GM12878 (cell line): ENCODE measurements around the gene FOXP1. TPM values are rescaled to one million over a fixed set of nuclear protein-coding genes. Genes with fewer than 3 reads are reported as not detected.

Source experiments
- ATAC-seq: fragments of 200-7000 bp; cut with Tn5 transposase; 3 replicates; pipeline ENCODE4 v1.9.1; 2020; ENCODE audit warnings: mild to moderate bottlenecking, moderate library complexity
- BruUV-seq: library from RNA; stranded (reverse); fragments of 400-500 nt; replicated peaks from 2 replicates; lab custom pipeline; 2021; lab: Mats Ljungman, UMichigan
- CTCF ChIA-PET: fragments of 300-600 bp; sonication (Branson Sonifier 250); formaldehyde crosslinking; extraction: SDS; loops from one replicate; lab custom pipeline; 2021; ENCODE audit warnings: inconsistent platforms; lab: Yijun Ruan, JAX
- POLR2A ChIA-PET: fragments of 350-600 bp; formaldehyde crosslinking; extraction: SDS; loops from one replicate; lab custom pipeline; 2021; ENCODE audit warnings: inconsistent platforms; lab: Charles Lee
- RAD21 ChIA-PET: fragments of 300-600 bp; sonication (Branson Sonifier 250); formaldehyde crosslinking; loops from one replicate; lab custom pipeline; 2023; ENCODE audit warnings: antibody characterized with exemption; ENCODE audit not compliant: unreplicated experiment; lab: Charles Lee
- SMC1A ChIA-PET: fragments of 300-600 bp; sonication (Branson Sonifier 250); formaldehyde crosslinking; loops from one replicate; lab custom pipeline; 2023; ENCODE audit not compliant: unreplicated experiment, uncharacterized antibody; lab: Charles Lee
- DNase-seq: peaks from one replicate; pipeline ENCODE4 v3.0.0-alpha.2; 2011; ENCODE audit warnings: low read depth, low spot score
- FAIRE-seq: peaks from 3 replicates; lab custom pipeline; 2011; peaks lifted over from hg19 to GRCh38; lab: Jason Lieb, UNC
- H2AFZ ChIP-seq: 2 replicates; pipeline ENCODE4 v1.6.0; 2011; ENCODE audit warnings: low read depth, low read length, control low read depth; ENCODE audit not compliant: control insufficient read depth
- H3K27ac ChIP-seq: 2 replicates; pipeline ENCODE4 v1.5.1; 2011; ENCODE audit warnings: control low read depth; ENCODE audit not compliant: control insufficient read depth, insufficient read depth
- H3K27me3 ChIP-seq, 2 experiments: replicated peaks in 1 of 2; 2 replicates each; pipeline versions ENCODE4 v1.6.0 to v1.6.1; 2011; ENCODE audit warnings: low read length in 1 of 2; ENCODE audit not compliant: control insufficient read depth in 2 of 2, insufficient read depth in 2 of 2
- H3K36me3 ChIP-seq, 2 experiments: 2 replicates each; pipeline ENCODE4 v1.5.1; 2011; ENCODE audit warnings: low read length in 1 of 2; ENCODE audit not compliant: control insufficient read depth in 2 of 2, insufficient read depth in 2 of 2
- H3K4me1 ChIP-seq: 2 replicates; pipeline ENCODE4 v1.6.1; 2011; ENCODE audit warnings: mild to moderate bottlenecking, low read length, moderate library complexity, mixed read lengths; ENCODE audit not compliant: control insufficient read depth, insufficient read depth
- H3K4me2 ChIP-seq: 2 replicates; pipeline ENCODE4 v1.6.0; 2011; ENCODE audit warnings: control low read depth; ENCODE audit not compliant: control insufficient read depth, insufficient read depth
- H3K4me3 ChIP-seq: fragments of 200-600 bp; sonication (generic); 2 replicates; pipeline ENCODE4 v1.5.1; 2016
- H3K79me2 ChIP-seq: 2 replicates; pipeline ENCODE4 v1.6.0; 2011; ENCODE audit warnings: low read length; ENCODE audit not compliant: control insufficient read depth, insufficient read depth
- H3K9ac ChIP-seq: 2 replicates; pipeline ENCODE4 v1.8.0; 2011; ENCODE audit warnings: low read length, control low read depth, mixed read lengths; ENCODE audit not compliant: control insufficient read depth, insufficient read depth
- H3K9me3 ChIP-seq: replicated peaks from 3 replicates; pipeline ENCODE4 v1.5.1; 2011; ENCODE audit warnings: mild to moderate bottlenecking, low read length; ENCODE audit not compliant: control insufficient read depth, insufficient read depth
- H4K20me1 ChIP-seq: 2 replicates; pipeline ENCODE4 v1.6.0; 2011; ENCODE audit not compliant: control insufficient read depth, insufficient read depth
- DPF2 ChIP-seq: fragments of 450-650 bp; IDR thresholded peaks from 2 replicates; pipeline ENCODE4 v1.6.1; 2017; ENCODE audit warnings: mild to moderate bottlenecking
- GATAD2B ChIP-seq: fragments of 450-650 bp; conservative IDR thresholded peaks from 2 replicates; pipeline ENCODE4 v1.6.1; 2017; ENCODE audit warnings: low read depth, mild to moderate bottlenecking, moderate library complexity
- NRF1 ChIP-seq: conservative IDR thresholded peaks from 2 replicates; pipeline ENCODE4 v1.6.1; 2011; ENCODE audit warnings: mild to moderate bottlenecking, low read depth, low read length, improper control_type of control experiment
- SMARCA5 ChIP-seq: fragments of 450-650 bp; IDR thresholded peaks from 2 replicates; pipeline ENCODE4 v1.6.1; 2017; ENCODE audit warnings: mild to moderate bottlenecking
- TBL1XR1 ChIP-seq: IDR thresholded peaks from 2 replicates; pipeline ENCODE4 v1.6.1; 2012; ENCODE audit warnings: low read depth, low read length, improper control_type of control experiment
- TCF7 ChIP-seq: IDR thresholded peaks from 2 replicates; pipeline ENCODE4 v1.6.1; 2014; ENCODE audit warnings: antibody characterized with exemption, borderline replicate concordance
- YBX1 ChIP-seq: fragments of 450-650 bp; IDR thresholded peaks from 2 replicates; pipeline ENCODE4 v1.6.1; 2016; ENCODE audit warnings: antibody characterized with exemption
- WGBS: methylation state at CpG from one replicate; pipeline ENCODE4 v1.1.6; 2016; ENCODE audit warnings: low lambda C conversion rate; ENCODE audit not compliant: insufficient replicate concordance, insufficient coverage; ENCODE audit errors: missing lambda C conversion rate; 5-methylcytosine and 5-hydroxymethylcytosine counted together
- in situ Hi-C: fragments of 300-500 bp; cut with MboI; formaldehyde crosslinking; loops from 9 replicates; pipeline ENCODE4 v1.14.3; 2018; ENCODE audit warnings: mixed read lengths
- intact Hi-C: fragments of 100-400 bp; cut with micrococcal nuclease; formaldehyde crosslinking; loops from one replicate; pipeline ENCODE4 v1.14.2; 2022; ENCODE audit not compliant: unreplicated experiment
- polyA plus RNA-seq, 11 experiments: library from polyadenylated mRNA; depleted of rRNA in 4 of 11; unstranded in 6 of 11; stranded (reverse) in 5 of 11; fragments of >200 nt; fragmentation: Nextera tagmentation in 4 of 11; fragmentation: Illumina TruSeq in 1 of 11; extraction: Ambion mirVana in 4 of 11; extraction: Trizol in 1 of 11; gene quantifications; 1 replicate in 1 of 11; 2 replicates in 10 of 11; pipeline versions ENCODE4 v1.2.1 to v1.2.3, GENCODE V29; 2011 to 2016; ENCODE audit warnings: inconsistent platforms in 2 of 11, missing spikeins in 2 of 11, low read depth in 1 of 11
- total RNA-seq, 4 experiments: library from RNA; depleted of rRNA in 3 of 4; stranded (reverse); fragments of >200 nt in 3 of 4; fragmentation: Illumina TruSeq in 1 of 4; extraction: Trizol in 1 of 4; gene quantifications; 2 replicates each; pipeline versions ENCODE4 v1.2.1 to v1.2.3, GENCODE V29; 2013 to 2021
- TF ChIP-seq, protein P1 (sequence below): IDR thresholded peaks from 2 replicates; pipeline ENCODE4 v1.6.1; 2012; ENCODE audit warnings: low read length, inconsistent platforms
- TF ChIP-seq, protein P2 (sequence below): fragments of 450-650 bp; IDR thresholded peaks from 2 replicates; pipeline ENCODE4 v1.6.1; 2017; ENCODE audit warnings: mild to moderate bottlenecking, moderate library complexity
- TF ChIP-seq, protein P3 (sequence below): IDR thresholded peaks from 2 replicates; pipeline ENCODE4 v1.6.1; 2012; ENCODE audit warnings: low read depth, low read length, improper control_type of control experiment
- TF ChIP-seq, protein P4 (sequence below): IDR thresholded peaks from 2 replicates; pipeline ENCODE4 v1.6.1; 2011; ENCODE audit warnings: low read depth, low read length, improper control_type of control experiment, borderline replicate concordance

FOXP1 gene
- total and polyA plus RNA-seq, 10 of the 15 experiments (the other 5 are each of a cell fraction or from before 2014, with no cell fraction given), result 0.05 to 1.6 (median 0.20) TPM; not detected in 1

DNA sequence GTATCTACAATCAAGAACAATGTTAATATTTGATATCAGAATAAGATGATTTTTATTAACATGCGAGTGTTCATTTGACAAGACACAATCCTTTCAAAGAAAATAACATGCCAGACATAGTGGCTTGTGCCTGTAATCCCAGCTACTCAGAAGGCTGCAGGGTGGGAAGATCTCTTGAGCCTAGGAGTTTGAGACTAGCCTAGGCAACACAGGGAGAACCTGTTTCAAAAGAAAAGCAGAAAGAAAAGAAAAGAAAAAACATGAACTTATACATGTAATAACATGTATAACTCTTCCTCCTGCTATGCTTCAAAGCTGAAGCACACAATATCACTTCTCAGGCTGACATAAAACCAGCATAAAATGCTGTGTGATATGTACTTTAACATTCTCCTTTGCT lies 253.7 kb downstream of the FOXP1 start:
- no peak overlapping the region for H3K4me2 ChIP-seq
- RAD21 ChIA-PET, result no interaction called here
- intact Hi-C loops (no loop called here), in situ Hi-C loops (no loop called here)
- no peak overlapping the region for H3K27ac ChIP-seq
- H3K9me3 ChIP-seq, result no peaks in the 10 kb centered on the region; the same call in 2 of the 3 replicates
- no peaks in the 10 kb centered on the region for H3K27me3 ChIP-seq
- no peaks in the 10 kb centered on the region for H4K20me1 ChIP-seq
- no peak overlapping the region for H2AFZ ChIP-seq
- no peak for TF ChIP-seq DPF2
- TF ChIP-seq TCF7, result no peak
- no peak for TF ChIP-seq SMARCA5
- WGBS, result 0% methylated on average over 1 of the region's 1 CpG
- POLR2A ChIA-PET, result no interaction called here
- H3K4me1 ChIP-seq, result no peaks in the 10 kb centered on the region
- H3K79me2 ChIP-seq, result no peaks in the 10 kb centered on the region
- CTCF ChIA-PET, result no interaction called here
- BruUV-seq, result no TSS peak
- SMC1A ChIA-PET, result no interaction called here
- H3K9ac ChIP-seq, result no peak overlapping the region
- no peaks in the 10 kb centered on the region for H3K36me3 ChIP-seq
- FAIRE-seq (no peak), ATAC-seq (no peak), DNase-seq (no peak)
- H3K4me3 ChIP-seq, result no peak overlapping the region

DNA sequence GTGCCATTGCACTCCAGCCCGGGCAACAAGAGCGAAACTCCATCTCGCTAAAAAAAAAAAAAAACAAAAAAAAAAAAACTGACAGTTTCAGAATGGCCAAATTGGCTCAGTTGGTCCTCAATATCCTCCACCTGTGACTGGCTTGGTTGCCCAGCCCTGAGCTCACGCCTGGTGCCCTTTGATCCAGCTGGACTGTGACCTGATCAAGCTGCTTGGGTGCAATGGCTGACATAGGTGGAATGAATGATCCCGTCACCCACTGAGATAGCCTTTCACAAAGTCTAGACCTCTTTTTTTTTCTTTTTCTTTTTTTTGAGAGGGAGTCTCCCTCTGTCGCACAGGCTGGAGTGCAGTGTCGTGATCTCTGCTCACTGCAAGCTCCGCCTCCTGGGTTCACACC lies 254.6 kb downstream of the FOXP1 start:
- Histone ChIP-seq H3K9ac (no peak overlapping the region), H3K79me2 (no peaks in the 10 kb centered on the region), H3K36me3 (no peaks in the 10 kb centered on the region), H2AFZ (no peak overlapping the region), H3K4me2 (no peak overlapping the region), H3K9me3 (no peaks in the 10 kb centered on the region; the same call in 2 of the 3 replicates), H3K27ac (no peak overlapping the region), H4K20me1 (no peaks in the 10 kb centered on the region), H3K4me3 (no peak overlapping the region), H3K4me1 (no peaks in the 10 kb centered on the region), H3K27me3 (no peaks in the 10 kb centered on the region)
- CTCF ChIA-PET, result no interaction called here
- in situ Hi-C loops (no loop called here), intact Hi-C loops (no loop called here)
- no peak for FAIRE-seq
- POLR2A ChIA-PET, result no interaction called here
- ATAC-seq, result no peak
- DNase-seq, result no peak
- WGBS, result 72% methylated on average over 7 of the region's 8 CpGs
- RAD21 ChIA-PET, result interaction anchor here (0.7 kb wide), 1 partner anchor 1089 kb away, joined by 3 read pairs; no protein-coding TSS in a partner anchor
- BruUV-seq, result no TSS peak
- SMC1A ChIA-PET, result interaction anchor here (1.1 kb wide), 1 partner anchor 17 kb away, joined by 6 read pairs; no protein-coding TSS in a partner anchor
- TF ChIP-seq, protein P1, sequence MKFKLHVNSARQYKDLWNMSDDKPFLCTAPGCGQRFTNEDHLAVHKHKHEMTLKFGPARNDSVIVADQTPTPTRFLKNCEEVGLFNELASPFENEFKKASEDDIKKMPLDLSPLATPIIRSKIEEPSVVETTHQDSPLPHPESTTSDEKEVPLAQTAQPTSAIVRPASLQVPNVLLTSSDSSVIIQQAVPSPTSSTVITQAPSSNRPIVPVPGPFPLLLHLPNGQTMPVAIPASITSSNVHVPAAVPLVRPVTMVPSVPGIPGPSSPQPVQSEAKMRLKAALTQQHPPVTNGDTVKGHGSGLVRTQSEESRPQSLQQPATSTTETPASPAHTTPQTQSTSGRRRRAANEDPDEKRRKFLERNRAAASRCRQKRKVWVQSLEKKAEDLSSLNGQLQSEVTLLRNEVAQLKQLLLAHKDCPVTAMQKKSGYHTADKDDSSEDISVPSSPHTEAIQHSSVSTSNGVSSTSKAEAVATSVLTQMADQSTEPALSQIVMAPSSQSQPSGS, result no peak
- TF ChIP-seq NRF1 (no peak), TBL1XR1 (no peak), GATAD2B (no peak), YBX1 (no peak)
- TF ChIP-seq, protein P2, sequence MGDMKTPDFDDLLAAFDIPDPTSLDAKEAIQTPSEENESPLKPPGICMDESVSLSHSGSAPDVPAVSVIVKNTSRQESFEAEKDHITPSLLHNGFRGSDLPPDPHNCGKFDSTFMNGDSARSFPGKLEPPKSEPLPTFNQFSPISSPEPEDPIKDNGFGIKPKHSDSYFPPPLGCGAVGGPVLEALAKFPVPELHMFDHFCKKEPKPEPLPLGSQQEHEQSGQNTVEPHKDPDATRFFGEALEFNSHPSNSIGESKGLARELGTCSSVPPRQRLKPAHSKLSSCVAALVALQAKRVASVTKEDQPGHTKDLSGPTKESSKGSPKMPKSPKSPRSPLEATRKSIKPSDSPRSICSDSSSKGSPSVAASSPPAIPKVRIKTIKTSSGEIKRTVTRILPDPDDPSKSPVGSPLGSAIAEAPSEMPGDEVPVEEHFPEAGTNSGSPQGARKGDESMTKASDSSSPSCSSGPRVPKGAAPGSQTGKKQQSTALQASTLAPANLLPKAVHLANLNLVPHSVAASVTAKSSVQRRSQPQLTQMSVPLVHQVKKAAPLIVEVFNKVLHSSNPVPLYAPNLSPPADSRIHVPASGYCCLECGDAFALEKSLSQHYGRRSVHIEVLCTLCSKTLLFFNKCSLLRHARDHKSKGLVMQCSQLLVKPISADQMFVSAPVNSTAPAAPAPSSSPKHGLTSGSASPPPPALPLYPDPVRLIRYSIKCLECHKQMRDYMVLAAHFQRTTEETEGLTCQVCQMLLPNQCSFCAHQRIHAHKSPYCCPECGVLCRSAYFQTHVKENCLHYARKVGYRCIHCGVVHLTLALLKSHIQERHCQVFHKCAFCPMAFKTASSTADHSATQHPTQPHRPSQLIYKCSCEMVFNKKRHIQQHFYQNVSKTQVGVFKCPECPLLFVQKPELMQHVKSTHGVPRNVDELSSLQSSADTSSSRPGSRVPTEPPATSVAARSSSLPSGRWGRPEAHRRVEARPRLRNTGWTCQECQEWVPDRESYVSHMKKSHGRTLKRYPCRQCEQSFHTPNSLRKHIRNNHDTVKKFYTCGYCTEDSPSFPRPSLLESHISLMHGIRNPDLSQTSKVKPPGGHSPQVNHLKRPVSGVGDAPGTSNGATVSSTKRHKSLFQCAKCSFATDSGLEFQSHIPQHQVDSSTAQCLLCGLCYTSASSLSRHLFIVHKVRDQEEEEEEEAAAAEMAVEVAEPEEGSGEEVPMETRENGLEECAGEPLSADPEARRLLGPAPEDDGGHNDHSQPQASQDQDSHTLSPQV, result no peak
- TF ChIP-seq, protein P3, sequence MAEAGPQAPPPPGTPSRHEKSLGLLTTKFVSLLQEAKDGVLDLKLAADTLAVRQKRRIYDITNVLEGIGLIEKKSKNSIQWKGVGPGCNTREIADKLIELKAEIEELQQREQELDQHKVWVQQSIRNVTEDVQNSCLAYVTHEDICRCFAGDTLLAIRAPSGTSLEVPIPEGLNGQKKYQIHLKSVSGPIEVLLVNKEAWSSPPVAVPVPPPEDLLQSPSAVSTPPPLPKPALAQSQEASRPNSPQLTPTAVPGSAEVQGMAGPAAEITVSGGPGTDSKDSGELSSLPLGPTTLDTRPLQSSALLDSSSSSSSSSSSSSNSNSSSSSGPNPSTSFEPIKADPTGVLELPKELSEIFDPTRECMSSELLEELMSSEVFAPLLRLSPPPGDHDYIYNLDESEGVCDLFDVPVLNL, result no peak
- TF ChIP-seq, protein P4, sequence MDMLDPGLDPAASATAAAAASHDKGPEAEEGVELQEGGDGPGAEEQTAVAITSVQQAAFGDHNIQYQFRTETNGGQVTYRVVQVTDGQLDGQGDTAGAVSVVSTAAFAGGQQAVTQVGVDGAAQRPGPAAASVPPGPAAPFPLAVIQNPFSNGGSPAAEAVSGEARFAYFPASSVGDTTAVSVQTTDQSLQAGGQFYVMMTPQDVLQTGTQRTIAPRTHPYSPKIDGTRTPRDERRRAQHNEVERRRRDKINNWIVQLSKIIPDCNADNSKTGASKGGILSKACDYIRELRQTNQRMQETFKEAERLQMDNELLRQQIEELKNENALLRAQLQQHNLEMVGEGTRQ, result no peak
